ENCODE results near the gene SPATA46.

Gene SPATA46

GRCh38 chr1:162407539-162407938 is 30.9 kb upstream of the SPATA46 start:
- Histone ChIP-seq H3K9ac (no peak overlapping the region), H3K9me3 (no peaks in the 10 kb centered on the region), H3K36me3 (no peaks in the 10 kb centered on the region), H4K20me1 (no peaks in the 10 kb centered on the region), H3K27ac (no peak overlapping the region), H3K4me1 (no peaks in the 10 kb centered on the region), H3K27me3 (no peaks in the 10 kb centered on the region), H3K4me3 (no peak overlapping the region), H3K4me2 (no peak overlapping the region)
- no peak for TF ChIP-seq Cebpa-rat (IDR thresholded peaks at IDR 0.05)

DNA sequence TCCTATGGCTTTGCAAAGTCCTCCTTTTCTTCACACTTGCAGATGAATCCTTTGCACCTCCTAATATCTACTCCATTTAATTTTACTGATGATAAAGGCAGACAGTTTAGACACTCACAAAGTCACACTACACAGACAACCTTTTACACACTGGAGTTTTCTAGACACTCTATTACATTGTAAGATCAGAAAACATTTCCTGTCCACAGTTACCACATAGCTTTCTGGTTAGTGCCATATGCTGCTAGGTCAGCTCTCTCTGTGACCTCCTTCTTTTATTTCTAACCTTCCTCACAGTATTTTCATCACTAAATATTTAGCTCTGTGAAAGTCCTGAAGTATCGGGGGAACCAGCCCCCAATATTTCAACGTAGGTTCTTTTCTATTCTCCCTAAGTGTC is 30.2 kb upstream of the SPATA46 start:
- H3K9me3 ChIP-seq = no peaks in the 10 kb centered on the region
- H3K4me1 ChIP-seq = no peaks in the 10 kb centered on the region
- no peak overlapping the region for H3K27ac ChIP-seq
- no peak overlapping the region for H3K4me2 ChIP-seq
- no peaks in the 10 kb centered on the region for H4K20me1 ChIP-seq
- H3K9ac ChIP-seq = no peak overlapping the region
- no peak overlapping the region for H3K4me3 ChIP-seq
- H3K36me3 ChIP-seq = no peaks in the 10 kb centered on the region
- H3K27me3 ChIP-seq = no peaks in the 10 kb centered on the region
- TF ChIP-seq Cebpa-rat (IDR thresholded peaks at IDR 0.05) = no peak

GRCh38 chr1:162405800-162406199 is 29.1 kb upstream of the SPATA46 start:
- no peak for TF ChIP-seq Cebpa-rat (IDR thresholded peaks at IDR 0.05)
- Histone ChIP-seq H4K20me1 (no peaks in the 10 kb centered on the region), H3K4me1 (no peaks in the 10 kb centered on the region), H3K9me3 (no peaks in the 10 kb centered on the region), H3K27me3 (no peaks in the 10 kb centered on the region), H3K9ac (no peak overlapping the region), H3K4me3 (no peak overlapping the region), H3K36me3 (no peaks in the 10 kb centered on the region), H3K27ac (no peak overlapping the region), H3K4me2 (no peak overlapping the region)

GRCh38 chr1:162404550-162405160 is 28.0 kb upstream of the SPATA46 start:
- H4K20me1 ChIP-seq = no peaks in the 10 kb centered on the region
- H3K4me1 ChIP-seq = no peaks in the 10 kb centered on the region
- H3K9me3 ChIP-seq = no peaks in the 10 kb centered on the region
- no peak overlapping the region for H3K9ac ChIP-seq
- no peak overlapping the region for H3K27ac ChIP-seq
- H3K4me3 ChIP-seq = no peak overlapping the region
- no peaks in the 10 kb centered on the region for H3K27me3 ChIP-seq
- H3K4me2 ChIP-seq = no peak overlapping the region
- TF ChIP-seq Cebpa-rat (IDR thresholded peaks at IDR 0.05) = no peak
- H3K36me3 ChIP-seq = no peaks in the 10 kb centered on the region

- Histone ChIP-seq H3K4me2 (no peak overlapping the region), H3K27ac (no peak overlapping the region), H3K27me3 (no peaks in the 10 kb centered on the region), H3K4me1 (no peaks in the 10 kb centered on the region), H3K4me3 (no peak overlapping the region), H3K9ac (no peak overlapping the region), H3K36me3 (no peaks in the 10 kb centered on the region), H3K9me3 (no peaks in the 10 kb centered on the region), H4K20me1 (no peaks in the 10 kb centered on the region)
- TF ChIP-seq Cebpa-rat (IDR thresholded peaks at IDR 0.05) = no peak
These were observed 24.2 kb upstream of the SPATA46 start for GRCh38 chr1:162400790-162401355.

- H3K27ac ChIP-seq = no peak overlapping the region
- no peak overlapping the region for H3K4me2 ChIP-seq
- H3K4me1 ChIP-seq = no peaks in the 10 kb centered on the region
- TF ChIP-seq Cebpa-rat (IDR thresholded peaks at IDR 0.05) = no peak
- no peak overlapping the region for H3K4me3 ChIP-seq
- no peaks in the 10 kb centered on the region for H4K20me1 ChIP-seq
- H3K9me3 ChIP-seq = no peaks in the 10 kb centered on the region
- H3K9ac ChIP-seq = no peak overlapping the region
- H3K27me3 ChIP-seq = no peaks in the 10 kb centered on the region
- H3K36me3 ChIP-seq = no peaks in the 10 kb centered on the region
These were observed 22.4 kb upstream of the SPATA46 start for GRCh38 chr1:162398999-162399580.

- H3K4me3 ChIP-seq = no peak overlapping the region
- no peaks in the 10 kb centered on the region for H3K27me3 ChIP-seq
- H3K9ac ChIP-seq = no peak overlapping the region
- no peaks in the 10 kb centered on the region for H3K36me3 ChIP-seq
- no peaks in the 10 kb centered on the region for H4K20me1 ChIP-seq
- TF ChIP-seq Cebpa-rat (IDR thresholded peaks at IDR 0.05) = no peak
- H3K27ac ChIP-seq = no peak overlapping the region
- H3K4me1 ChIP-seq = no peaks in the 10 kb centered on the region
- no peaks in the 10 kb centered on the region for H3K9me3 ChIP-seq
- no peak overlapping the region for H3K4me2 ChIP-seq
These were observed 21.4 kb upstream of the SPATA46 start for GRCh38 chr1:162397943-162398560.

- no peak for TF ChIP-seq Cebpa-rat (IDR thresholded peaks at IDR 0.05)
- Histone ChIP-seq H3K4me1 (0 out of 2 replicates have a peak, but pooled peaks cover under 1% of the 10 kb centered on the region), H3K9me3 (no peaks in the 10 kb centered on the region), H3K4me3 (no peak overlapping the region), H4K20me1 (no peaks in the 10 kb centered on the region), H3K9ac (no peak overlapping the region), H3K27ac (no peak overlapping the region), H3K27me3 (no peaks in the 10 kb centered on the region), H3K4me2 (no peak overlapping the region), H3K36me3 (no peaks in the 10 kb centered on the region)
These were observed 20.4 kb upstream of the SPATA46 start for GRCh38 chr1:162397039-162397448.

DNA sequence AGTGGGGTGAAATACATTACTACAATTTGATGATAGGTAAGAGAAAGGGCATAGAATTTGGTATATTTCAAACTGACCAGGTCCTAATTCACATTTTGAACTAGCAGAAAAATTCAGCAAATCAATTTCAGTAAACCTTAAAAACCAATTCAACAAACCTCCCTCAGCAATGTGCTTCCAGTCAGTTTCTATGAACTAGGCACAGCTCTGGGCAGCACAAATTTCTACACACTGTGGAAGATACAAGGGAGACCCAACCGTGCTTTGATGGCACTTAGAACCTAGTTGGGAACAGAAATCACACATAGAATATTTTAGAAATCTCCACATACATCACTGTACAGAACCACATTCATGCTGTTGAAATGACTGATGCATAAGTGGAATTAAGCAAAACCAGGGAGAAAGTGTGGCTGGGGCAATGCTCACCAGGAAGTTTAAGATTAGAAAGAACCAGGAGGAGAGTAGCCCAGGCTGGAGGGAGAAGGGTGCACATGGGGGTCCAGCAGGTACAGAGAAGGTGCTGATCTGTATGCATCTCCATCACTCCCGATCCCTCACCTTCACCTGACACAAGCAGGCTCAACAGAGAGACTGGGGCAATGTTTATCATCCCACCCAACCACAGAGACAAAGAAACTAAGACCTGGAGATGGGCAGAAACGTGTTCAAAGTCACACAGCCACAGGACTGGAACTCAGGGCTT is 19.7 kb upstream of the SPATA46 start:
- Histone ChIP-seq H3K4me2 (no peak overlapping the region), H3K4me3 (no peak overlapping the region), H3K36me3 (no peaks in the 10 kb centered on the region), H3K4me1 (peaks cover 7% of the 10 kb centered on the region; the same call in 1 of the 2 replicates), H3K9me3 (no peaks in the 10 kb centered on the region), H4K20me1 (no peaks in the 10 kb centered on the region), H3K9ac (no peak overlapping the region), H3K27ac (no peak overlapping the region), H3K27me3 (no peaks in the 10 kb centered on the region)
- TF ChIP-seq Cebpa-rat (IDR thresholded peaks at IDR 0.05) = no peak
